H9 (cell line): ENCODE measurements around the gene KCNJ13. TPM values are rescaled to one million over a fixed set of nuclear protein-coding genes. Genes with fewer than 3 reads are reported as not detected.

Source experiments
- DNase-seq: peaks from one replicate; pipeline ENCODE4 v3.0.0-alpha.2; 2017
- H2AFZ ChIP-seq: one replicate; pipeline ENCODE4 v1.6.1; 2013; ENCODE audit warnings: mild to moderate bottlenecking, low read length, control low read depth, moderate library complexity
- H2AK5ac ChIP-seq: 2 replicates; pipeline ENCODE4 v1.6.1; 2013; ENCODE audit warnings: low read length, control low read depth, mixed read lengths; ENCODE audit not compliant: insufficient read length
- H2BK120ac ChIP-seq: one replicate; pipeline ENCODE4 v1.6.1; 2013; ENCODE audit warnings: low read depth, mild to moderate bottlenecking, low read length, control low read depth, inconsistent platforms; ENCODE audit not compliant: poor library complexity, severe bottlenecking
- H2BK12ac ChIP-seq: 2 replicates; pipeline ENCODE4 v1.6.1; 2013; ENCODE audit warnings: low read length, control low read depth, mixed read lengths, low read depth; ENCODE audit not compliant: insufficient read length
- H2BK15ac ChIP-seq: 2 replicates; pipeline ENCODE4 v1.6.1; 2013; ENCODE audit warnings: low read depth, low read length, control low read depth
- H2BK20ac ChIP-seq: one replicate; pipeline ENCODE4 v1.6.1; 2013; ENCODE audit warnings: low read depth, mild to moderate bottlenecking, low read length, control low read depth, inconsistent platforms; ENCODE audit not compliant: poor library complexity, severe bottlenecking
- H2BK5ac ChIP-seq: 2 replicates; pipeline ENCODE4 v1.6.1; 2013; ENCODE audit warnings: low read length, control low read depth, mixed read lengths; ENCODE audit not compliant: insufficient read length
- H3K14ac ChIP-seq: 2 replicates; pipeline ENCODE4 v1.6.1; 2013; ENCODE audit warnings: low read length, control low read depth; ENCODE audit not compliant: insufficient read depth
- H3K18ac ChIP-seq: 2 replicates; pipeline ENCODE4 v1.6.1; 2013; ENCODE audit warnings: low read depth, mild to moderate bottlenecking, mixed read lengths, low read length, control low read depth; ENCODE audit not compliant: insufficient read length
- H3K23ac ChIP-seq: 2 replicates; pipeline ENCODE4 v1.6.1; 2013; ENCODE audit warnings: low read length, control low read depth, mixed read lengths, low read depth; ENCODE audit not compliant: insufficient read length
- H3K23me2 ChIP-seq: 2 replicates; pipeline ENCODE4 v1.6.1; 2013; ENCODE audit warnings: low read depth, mild to moderate bottlenecking, mixed read lengths, low read length, control low read depth; ENCODE audit not compliant: insufficient read length, poor library complexity, severe bottlenecking
- H3K27ac ChIP-seq: 2 replicates; pipeline ENCODE4 v1.5.1; 2013; ENCODE audit warnings: low read length, control low read depth, mixed read lengths, low read depth; ENCODE audit not compliant: insufficient read length
- H3K27me3 ChIP-seq: 2 replicates; pipeline ENCODE4 v1.6.1; 2013; ENCODE audit warnings: low read length, control low read depth, inconsistent platforms; ENCODE audit not compliant: insufficient read depth
- H3K4ac ChIP-seq: 2 replicates; pipeline ENCODE4 v1.6.1; 2013; ENCODE audit warnings: low read depth, mild to moderate bottlenecking, control low read depth, inconsistent platforms, low read length, moderate library complexity
- H3K4me1 ChIP-seq: 2 replicates; pipeline ENCODE4 v1.6.1; 2013; ENCODE audit warnings: low read length, control low read depth, inconsistent platforms; ENCODE audit not compliant: insufficient read depth
- H3K4me2 ChIP-seq: 2 replicates; pipeline ENCODE4 v1.6.1; 2013; ENCODE audit warnings: low read length, control low read depth, mixed read lengths; ENCODE audit not compliant: insufficient read length, insufficient read depth
- H3K56ac ChIP-seq: 2 replicates; pipeline ENCODE4 v1.6.1; 2013; ENCODE audit warnings: low read depth, mild to moderate bottlenecking, mixed read lengths, low read length, control low read depth; ENCODE audit not compliant: insufficient read length
- H3K79me1 ChIP-seq: 2 replicates; pipeline ENCODE4 v1.6.1; 2013; ENCODE audit warnings: low read depth, mild to moderate bottlenecking, moderate library complexity, low read length, control low read depth, inconsistent platforms; ENCODE audit not compliant: insufficient read depth, poor library complexity, severe bottlenecking
- H3K79me2 ChIP-seq: 2 replicates; pipeline ENCODE4 v1.6.1; 2013; ENCODE audit warnings: low read length, control low read depth, inconsistent platforms; ENCODE audit not compliant: insufficient read depth
- H3K9ac ChIP-seq: 2 replicates; pipeline ENCODE4 v1.6.1; 2013; ENCODE audit warnings: low read length, control low read depth, mixed read lengths; ENCODE audit not compliant: insufficient read length; ENCODE audit errors: extremely low read depth
- H3K9me3 ChIP-seq: one replicate; pipeline ENCODE4 v1.6.1; 2013; ENCODE audit warnings: low read depth, low read length, inconsistent platforms; ENCODE audit not compliant: control insufficient read depth
- H3T11ph ChIP-seq: one replicate; pipeline ENCODE4 v1.6.1; 2013; ENCODE audit warnings: mild to moderate bottlenecking, low read length, control low read depth, inconsistent platforms
- H4K20me1 ChIP-seq: one replicate; pipeline ENCODE4 v1.6.1; 2013; ENCODE audit not compliant: control insufficient read depth, insufficient read length, insufficient read depth
- H4K5ac ChIP-seq: 2 replicates; pipeline ENCODE4 v1.6.1; 2013; ENCODE audit warnings: low read depth, mild to moderate bottlenecking, mixed read lengths, low read length, control low read depth; ENCODE audit not compliant: insufficient read length
- H4K8ac ChIP-seq: replicated peaks from 2 replicates; pipeline ENCODE4 v1.6.1; 2013; ENCODE audit warnings: low read length, control low read depth, mixed read lengths, low read depth; ENCODE audit not compliant: insufficient read length
- H4K91ac ChIP-seq: 2 replicates; pipeline ENCODE4 v1.6.1; 2013; ENCODE audit warnings: low read depth, mild to moderate bottlenecking, moderate library complexity, mixed read lengths, low read length, control low read depth; ENCODE audit not compliant: insufficient read length
- H3K27ac Mint-ChIP-seq, 3 experiments: 2 replicates in 2 of 3; 3 replicates in 1 of 3; pipeline ENCODE4 v1.8.0; 2020 to 2021; ENCODE audit warnings: mixed read lengths in 3 of 3, mild to moderate bottlenecking in 1 of 3, moderate library complexity in 1 of 3
- H3K27me3 Mint-ChIP-seq: 2 replicates; pipeline ENCODE4 v1.8.0; 2021; ENCODE audit warnings: low read depth, mild to moderate bottlenecking, moderate library complexity, mixed read lengths
- H3K36me3 Mint-ChIP-seq, 3 experiments: 2 replicates in 2 of 3; 3 replicates in 1 of 3; pipeline ENCODE4 v1.8.0; 2020 to 2021; ENCODE audit warnings: low read depth in 3 of 3, mixed read lengths in 3 of 3; ENCODE audit not compliant: insufficient read depth in 1 of 3
- H3K4me1 Mint-ChIP-seq, 2 experiments: 2 replicates each; pipeline ENCODE4 v1.8.0; 2020; ENCODE audit warnings: mixed read lengths in 2 of 2
- H3K4me3 Mint-ChIP-seq, 2 experiments: 2 replicates in 1 of 2; 3 replicates in 1 of 2; pipeline ENCODE4 v1.8.0; 2020 to 2021; ENCODE audit warnings: mild to moderate bottlenecking in 2 of 2, mixed read lengths in 2 of 2, moderate library complexity in 1 of 2
- H3K9me3 Mint-ChIP-seq, 2 experiments: 2 replicates in 1 of 2; 3 replicates in 1 of 2; pipeline ENCODE4 v1.8.0; 2020; ENCODE audit warnings: mild to moderate bottlenecking in 2 of 2, mixed read lengths in 2 of 2, moderate library complexity in 1 of 2
- CTCF ChIP-seq: fragments of 200-600 bp; sonication (generic); conservative IDR thresholded peaks from 3 replicates; pipeline ENCODE4 v1.8.0; 2021; ENCODE audit warnings: antibody characterized with exemption, mild to moderate bottlenecking
- WGBS: extraction: QIAGEN DNeasy Blood & Tissue Kit; methylation state at CpG from one replicate; pipeline ENCODE4 v1.1.7; 2013; ENCODE audit warnings: missing lambda C conversion rate, low lambda C conversion rate, mixed read lengths; ENCODE audit not compliant: insufficient read length; ENCODE audit errors: extremely low coverage; 5-methylcytosine and 5-hydroxymethylcytosine counted together
- total RNA-seq: library from RNA; stranded (reverse); gene quantifications from 2 replicates; pipeline ENCODE4 v1.2.1, GENCODE V29; 2021

The KCNJ13 gene
- total RNA-seq, 1 experiment from 2014 or later = not detected

DNA sequence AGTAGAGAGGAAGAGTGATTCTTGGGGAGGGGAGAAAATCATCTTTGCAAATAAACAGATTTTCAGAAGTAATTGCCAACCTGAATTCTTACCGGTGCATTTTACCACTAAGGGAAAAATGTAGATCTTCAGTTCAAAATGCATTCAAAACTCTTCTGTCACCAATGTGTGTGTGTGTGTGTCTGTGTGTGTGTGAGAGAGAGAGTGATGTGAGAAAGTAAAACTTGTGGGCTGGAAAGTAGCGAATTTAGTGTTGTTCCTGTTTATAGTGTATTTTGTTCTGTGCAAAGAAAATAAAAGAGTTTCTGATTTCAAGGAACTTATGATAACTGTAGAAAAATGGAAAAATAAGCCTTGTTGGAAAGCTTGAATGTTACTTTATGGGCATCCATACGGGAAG, 27.0 kb downstream of the KCNJ13 start:
- Histone ChIP-seq H2BK12ac (no peak overlapping the region), H3K9ac (no peak overlapping the region), H3K4me1 (no peaks in the 10 kb centered on the region), H3T11ph (no peak overlapping the region), H2AK5ac (no peak overlapping the region), H2BK20ac (no peak overlapping the region), H2BK5ac (no peak overlapping the region), H3K4ac (no peak overlapping the region), H3K23me2 (no peaks in the 10 kb centered on the region), H3K79me1 (no peaks in the 10 kb centered on the region), H3K23ac (no peak overlapping the region), H4K5ac (no peak overlapping the region), H3K14ac (no peak overlapping the region), H2BK15ac (no peak overlapping the region), H2BK120ac (no peak overlapping the region), H4K91ac (no peak overlapping the region), H4K20me1 (no peaks in the 10 kb centered on the region), H3K56ac (no peak overlapping the region), H4K8ac (no peak overlapping the region), H2AFZ (no peak overlapping the region), H3K27me3 (no peaks in the 10 kb centered on the region), H3K9me3 (no peaks in the 10 kb centered on the region), H3K18ac (no peak overlapping the region), H3K27ac (no peak overlapping the region), H3K79me2 (no peaks in the 10 kb centered on the region), H3K4me2 (no peak overlapping the region)
- no peak for DNase-seq
- Mint-ChIP-seq H3K27ac (no peak overlapping the region), H3K4me3 (no peak overlapping the region), H3K9me3 (no peaks in the 10 kb centered on the region), H3K4me1 (no peaks in the 10 kb centered on the region), H3K27me3 (no peaks in the 10 kb centered on the region; the same call in 1 of the 2 replicates), H3K36me3 (peaks cover 11 to 42% (median 41%) of the 10 kb centered on the region in 3 experiments; a peak in 6 of 7 replicates)
- TF ChIP-seq CTCF = no peak
- no CpG with 5 or more reads among the region's 3 CpGs for WGBS
